Fibroblast of skin of scalp (primary cell): ENCODE results near the gene ACSF3.

ENCODE experiments used
- DNase-seq: peaks from one replicate; pipeline ENCODE4 v3.0.0-alpha.2; 2013

The ACSF3 gene

GRCh38 chr16:89131783-89132182, 38.1 kb downstream of the ACSF3 start:
- no peak for DNase-seq

- DNase-seq = no peak
Measured at GRCh38 chr16:89132194-89133005, 38.7 kb downstream of the ACSF3 start.

GRCh38 chr16:89133457-89134127, 39.9 kb downstream of the ACSF3 start:
- no peak for DNase-seq

DNA sequence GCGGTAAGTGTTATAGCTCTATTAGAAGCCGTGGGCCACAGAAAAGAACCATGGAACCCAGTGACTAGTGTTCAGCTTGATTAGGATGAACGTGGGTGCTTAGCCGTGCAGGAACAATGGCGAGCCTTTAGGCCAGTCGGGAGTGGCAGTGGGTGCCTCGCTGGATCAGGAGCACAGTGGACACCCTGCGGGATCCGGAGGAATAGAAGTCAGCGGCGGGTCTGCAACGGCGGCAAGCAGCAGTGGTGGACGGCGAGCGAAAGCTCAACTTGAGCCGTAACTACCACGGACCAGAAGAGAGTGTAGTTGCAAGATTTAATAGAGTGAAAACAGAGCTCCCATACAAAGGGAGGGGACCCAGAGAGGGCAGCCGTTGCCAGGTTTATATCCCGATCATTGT, 40.6 kb downstream of the ACSF3 start:
- no peak for DNase-seq

GRCh38 chr16:89135166-89135565, 41.5 kb downstream of the ACSF3 start:
- no peak for DNase-seq

DNA sequence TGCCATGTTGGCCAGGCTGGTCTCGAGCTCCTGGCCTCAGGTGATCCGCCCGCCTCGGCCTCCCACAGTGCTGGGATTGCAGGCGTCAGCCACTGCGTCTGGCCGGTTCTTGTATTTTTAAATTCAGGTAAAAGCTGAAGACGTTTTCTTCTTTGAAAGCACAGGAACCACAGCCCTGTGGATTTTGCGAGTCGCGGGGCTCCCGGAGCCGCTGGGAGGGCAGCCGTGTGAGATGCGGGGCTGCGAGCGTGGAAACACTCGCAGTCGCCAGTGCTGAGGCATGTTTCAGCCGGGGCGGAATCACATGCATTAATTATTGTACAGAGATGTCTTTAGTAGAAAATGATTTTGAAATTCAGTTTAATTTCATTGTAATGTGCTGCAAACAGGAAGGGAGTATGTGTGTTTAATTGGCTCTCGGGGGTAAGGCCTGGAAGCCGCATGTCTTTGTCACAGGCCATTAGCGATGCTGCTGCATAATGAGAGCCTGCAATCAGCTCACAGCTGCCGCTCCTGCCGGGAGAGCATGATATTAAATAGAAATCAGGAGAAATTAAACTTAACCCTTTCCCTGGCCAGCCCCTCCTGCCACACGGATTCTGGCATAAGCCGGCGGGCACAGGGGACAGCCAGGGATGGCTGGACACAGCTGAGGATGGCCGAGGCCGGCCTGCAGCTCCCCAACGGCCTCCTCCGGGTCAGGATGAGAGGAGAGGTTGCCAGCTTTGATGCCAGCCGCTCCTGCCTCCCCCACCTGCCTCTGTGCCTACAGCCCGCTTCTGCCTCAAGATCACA, 42.5 kb downstream of the ACSF3 start:
- no peak for DNase-seq

- DNase-seq = no peak
Measured at GRCh38 chr16:89136931-89137330, 43.3 kb downstream of the ACSF3 start.

DNA sequence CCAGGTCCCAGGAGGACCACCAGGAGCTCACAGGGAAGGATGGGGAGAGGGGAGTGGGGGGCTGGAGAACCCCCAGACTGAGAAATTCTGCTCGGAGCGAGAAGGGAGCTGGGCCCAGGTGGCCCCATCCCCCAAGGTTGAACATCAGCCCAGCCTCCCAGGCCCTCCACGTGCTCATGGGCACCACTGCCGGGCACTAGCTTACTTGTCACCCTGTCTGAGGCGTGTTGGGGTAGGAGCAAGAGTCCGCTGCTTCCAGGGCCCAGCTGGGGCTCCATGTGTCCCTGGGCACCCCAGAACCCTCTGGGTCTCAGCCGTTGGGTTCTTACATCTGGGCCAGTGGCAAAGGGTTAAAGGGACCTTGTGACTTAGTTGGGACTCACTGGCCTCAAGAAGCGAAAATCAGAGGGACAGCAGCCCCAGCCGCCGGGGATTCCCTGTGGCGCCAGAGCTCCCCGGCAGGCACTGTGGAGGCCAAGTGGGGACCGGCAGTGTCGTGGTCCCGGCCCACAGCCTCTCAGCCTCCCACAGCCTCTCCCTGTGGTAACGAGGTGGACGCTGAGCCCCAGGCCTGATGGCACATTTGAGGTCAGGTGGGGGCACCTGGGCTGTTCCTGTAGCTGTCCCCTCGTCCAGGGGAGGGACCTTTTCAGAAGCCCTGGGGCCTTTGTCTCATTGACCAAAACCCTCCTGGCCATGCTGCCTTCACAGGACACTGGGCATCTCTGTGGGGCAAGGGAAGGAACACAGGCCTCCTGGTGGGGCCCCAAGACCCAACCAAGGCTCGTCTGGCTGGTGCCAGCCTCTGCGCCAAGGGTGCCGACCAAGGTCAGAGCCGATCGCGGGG, 44.2 kb downstream of the ACSF3 start:
- DNase-seq = no peak

- no peak for DNase-seq
Measured at GRCh38 chr16:89138513-89138795, 44.8 kb downstream of the ACSF3 start.

DNA sequence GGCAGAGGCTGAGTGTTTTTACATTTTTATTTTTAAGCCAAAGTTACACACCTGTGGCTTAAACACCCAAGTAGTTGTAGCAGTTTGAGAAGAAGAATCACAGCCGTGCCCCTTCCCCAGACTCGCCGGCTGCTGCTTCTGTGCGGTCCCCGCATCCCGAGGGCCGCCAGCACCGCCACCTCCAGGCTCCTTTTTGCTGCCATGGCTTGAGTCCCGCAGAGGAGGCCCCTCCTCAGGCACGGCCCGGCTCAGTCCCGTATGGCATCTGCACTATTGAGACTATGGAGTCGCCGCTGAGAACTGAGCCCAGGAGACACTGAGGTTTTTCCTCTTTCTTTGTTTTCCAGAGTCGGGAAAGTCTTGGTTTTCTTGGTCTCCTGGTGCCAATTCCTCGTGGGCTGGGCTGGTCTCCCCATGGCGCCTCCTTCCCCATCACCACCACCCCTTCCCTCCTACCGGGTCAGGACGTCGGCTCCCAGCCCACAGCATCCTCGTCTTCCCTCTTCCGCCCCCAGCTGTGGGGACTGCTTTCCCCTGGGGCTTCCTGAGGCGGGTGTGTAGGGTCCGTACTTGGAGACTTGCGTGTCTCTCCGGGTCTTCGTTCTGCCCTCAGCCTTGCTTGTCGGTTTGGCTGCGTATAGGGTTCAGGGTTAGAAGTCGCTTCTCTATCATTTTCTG, 45.3 kb downstream of the ACSF3 start:
- DNase-seq = no peak

GRCh38 chr16:89139907-89140361, 46.3 kb downstream of the ACSF3 start:
- no peak for DNase-seq

- no peak for DNase-seq
Measured at GRCh38 chr16:89140401-89140800, 46.7 kb downstream of the ACSF3 start.

DNA sequence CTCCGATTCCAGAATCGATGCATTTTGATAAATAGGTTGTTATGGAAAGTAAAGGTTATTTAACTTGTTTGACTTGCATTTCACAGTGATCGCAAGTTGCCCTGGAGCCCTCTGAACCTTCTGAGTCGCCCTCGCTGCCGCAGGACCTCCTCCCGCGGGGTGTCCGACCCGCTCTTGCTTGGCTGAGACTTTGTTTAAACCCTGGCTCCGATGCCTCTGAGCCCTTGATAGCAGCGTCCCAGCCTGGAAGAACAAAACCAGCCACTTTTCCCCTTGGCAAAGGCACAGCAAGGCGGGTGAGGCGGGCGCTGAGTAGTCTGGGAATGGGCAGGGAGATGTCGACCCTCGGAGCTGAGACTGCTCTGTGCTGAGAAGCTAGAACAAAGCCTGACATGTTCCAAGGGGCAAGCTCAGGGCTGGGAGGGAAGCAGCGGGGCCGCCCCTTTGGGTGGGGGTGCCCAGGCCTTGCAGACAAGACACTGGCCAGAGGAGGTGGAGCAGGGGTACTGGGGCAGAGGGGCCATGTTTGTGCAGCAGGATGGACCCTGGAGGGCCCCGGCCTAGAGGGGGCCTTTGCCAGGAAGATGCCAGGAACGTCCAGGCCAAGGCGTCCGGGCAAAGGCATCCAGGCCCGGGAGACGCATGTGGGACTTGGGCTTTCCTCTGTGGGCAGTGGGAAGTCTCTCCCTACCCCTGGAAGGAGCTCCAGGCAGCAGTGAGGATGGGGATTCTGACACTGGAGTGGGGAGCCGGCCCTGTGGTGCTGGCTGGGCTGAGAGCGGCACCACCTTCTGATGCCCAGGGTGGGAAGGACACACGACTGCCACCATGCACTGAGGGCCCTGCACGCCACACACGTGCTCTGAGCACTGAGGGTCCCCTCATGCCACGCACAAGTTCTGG, 47.6 kb downstream of the ACSF3 start:
- no peak for DNase-seq

DNA sequence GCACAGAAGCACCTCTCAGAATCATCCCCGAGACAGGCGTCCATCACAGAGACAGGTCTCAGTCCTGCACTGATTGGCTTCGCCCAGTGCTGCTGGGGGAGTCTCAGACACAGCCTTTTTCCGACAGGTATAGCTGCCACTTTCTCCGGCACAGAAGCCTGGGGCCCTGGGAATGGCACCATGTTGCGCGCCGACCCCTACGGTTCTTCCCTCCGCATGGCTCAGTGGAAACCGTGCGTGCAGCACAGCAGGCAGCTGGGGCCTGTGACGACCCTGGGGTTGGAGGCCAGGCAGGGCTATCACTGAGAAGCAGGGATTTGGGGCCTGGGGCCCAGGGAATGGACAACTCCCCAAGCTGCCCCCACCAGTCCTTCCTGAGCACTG, 48.2 kb downstream of the ACSF3 start:
- DNase-seq = no peak

DNA sequence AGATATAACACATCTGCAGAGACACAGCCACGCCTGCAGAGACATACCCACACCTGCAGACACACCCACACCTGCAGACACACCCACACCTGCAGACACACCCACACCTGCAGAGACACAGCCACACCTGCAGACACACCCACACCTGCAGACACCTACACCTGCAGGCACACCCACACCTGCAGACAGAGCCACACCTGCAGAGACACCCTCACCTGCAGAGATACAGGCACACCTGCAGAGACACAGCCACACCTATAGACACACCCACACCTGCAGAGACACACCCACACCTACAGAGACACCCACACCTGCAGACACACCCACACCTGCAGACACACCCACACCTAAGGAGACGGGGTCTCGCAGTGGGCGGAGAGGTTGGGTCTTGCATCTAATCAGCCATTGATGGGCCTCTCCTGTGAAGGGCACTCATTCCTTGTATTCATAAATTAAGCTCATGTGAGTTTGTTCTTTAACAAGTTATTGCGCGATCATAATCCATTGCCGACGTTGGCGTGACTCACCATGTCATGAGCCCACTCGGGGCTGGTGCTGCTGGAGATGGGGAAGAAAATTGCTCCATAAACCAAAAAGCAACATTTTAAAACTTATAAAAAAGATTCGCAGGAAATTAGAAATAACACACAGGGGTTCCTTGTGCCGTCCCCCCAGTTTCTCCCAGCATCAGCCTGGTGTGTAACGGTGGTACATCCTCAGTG, 49.0 kb downstream of the ACSF3 start:
- no peak for DNase-seq

DNA sequence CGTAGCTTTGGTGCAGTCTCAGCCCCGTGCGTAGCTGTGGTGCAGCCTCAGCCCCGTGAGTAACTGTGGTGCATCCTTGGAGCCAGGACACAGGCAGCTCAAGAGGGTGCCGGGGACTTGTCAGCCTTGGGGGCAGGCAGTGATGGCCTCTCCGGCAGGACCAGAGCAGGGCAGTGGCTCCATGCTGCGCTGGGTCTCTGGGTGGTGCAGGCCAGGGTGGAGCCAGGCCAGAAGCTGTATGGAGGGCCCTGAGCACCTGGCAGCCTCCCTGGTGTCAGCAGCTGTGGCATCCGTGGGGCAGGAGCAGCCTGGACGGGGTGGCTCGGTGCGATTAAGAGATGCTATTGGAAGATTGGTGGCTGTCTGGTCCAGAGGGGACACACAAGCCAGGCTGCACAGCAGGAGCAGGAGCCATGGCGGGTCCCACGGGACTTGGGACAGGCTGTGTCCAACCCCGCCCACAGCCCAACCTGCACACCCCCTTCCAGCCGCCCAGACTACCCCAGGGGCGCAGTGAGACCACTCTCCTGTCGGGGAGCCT, 49.6 kb downstream of the ACSF3 start:
- no peak for DNase-seq

- DNase-seq = no peak
Measured at GRCh38 chr16:89143911-89144675, 50.4 kb downstream of the ACSF3 start.

DNA sequence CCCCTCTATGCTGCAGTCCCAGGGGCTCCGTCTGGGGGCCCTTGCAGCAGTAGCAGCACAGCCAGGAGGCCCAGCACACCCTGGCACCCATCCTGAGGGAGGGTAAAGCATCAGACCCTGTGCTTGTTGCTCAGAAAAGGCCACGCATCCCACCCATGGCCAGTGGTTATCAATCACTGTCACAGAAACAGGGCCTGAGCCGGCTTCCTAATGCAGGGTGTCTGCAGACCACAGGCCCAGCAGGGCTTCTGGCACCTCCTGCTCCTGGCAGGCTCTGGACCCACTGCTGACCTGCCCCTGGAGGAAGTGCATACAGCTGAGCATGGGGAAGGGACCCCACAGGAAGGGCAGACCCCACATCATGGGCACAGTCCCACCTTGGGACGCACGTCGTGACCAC, 51.0 kb downstream of the ACSF3 start:
- no peak for DNase-seq
